ENCODE results near the gene PRPF8.

PRPF8 gene

DNA sequence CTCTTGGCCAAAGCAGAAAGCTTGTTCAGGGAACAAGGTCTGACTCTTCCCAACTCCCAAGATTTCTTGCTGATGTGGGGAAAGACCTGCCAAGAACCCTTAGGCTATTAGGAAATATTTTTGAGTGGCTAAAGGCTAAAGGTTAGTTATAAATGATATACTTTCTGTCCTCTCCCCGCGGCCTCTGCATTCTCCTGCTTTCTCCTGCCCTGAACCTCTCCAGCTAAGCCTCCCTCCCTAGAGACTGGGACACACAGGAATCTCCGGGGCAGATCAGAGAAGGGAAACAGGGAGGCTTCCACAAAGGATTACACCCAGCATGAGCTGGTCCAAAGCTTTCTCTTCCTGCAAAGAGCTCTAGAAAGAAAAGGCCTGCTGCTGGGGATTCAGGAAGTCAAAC is 58.3 kb downstream of the PRPF8 start:
- no peak for DNase-seq (ENCODE audit: low read depth in 2 of 2)

- DNase-seq (ENCODE audit: low read depth in 2 of 2): no peak
These were observed 59.1 kb downstream of the PRPF8 start for GRCh38 chr17:1625581-1625980.

DNA sequence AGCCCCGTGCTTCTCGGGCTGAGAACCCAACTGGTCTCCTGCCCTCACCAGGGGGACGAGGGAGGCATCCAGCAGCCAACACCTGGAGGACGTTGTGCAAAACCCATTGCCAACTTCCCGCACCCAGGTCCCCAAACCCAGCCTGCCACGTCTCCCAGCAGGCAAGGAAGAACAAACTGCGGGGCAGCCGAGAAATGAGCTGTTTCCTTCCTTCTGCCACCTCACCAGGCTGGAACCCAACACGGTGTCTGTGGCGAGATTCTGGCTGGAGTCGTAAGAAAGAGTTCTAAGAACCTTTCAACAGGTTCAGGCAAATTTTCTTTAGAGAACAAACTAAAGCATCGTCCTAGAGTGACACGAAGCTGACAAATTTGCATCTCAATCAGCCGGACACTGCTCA is 59.6 kb downstream of the PRPF8 start:
- no peak for DNase-seq (ENCODE audit: low read depth in 2 of 2)

DNA sequence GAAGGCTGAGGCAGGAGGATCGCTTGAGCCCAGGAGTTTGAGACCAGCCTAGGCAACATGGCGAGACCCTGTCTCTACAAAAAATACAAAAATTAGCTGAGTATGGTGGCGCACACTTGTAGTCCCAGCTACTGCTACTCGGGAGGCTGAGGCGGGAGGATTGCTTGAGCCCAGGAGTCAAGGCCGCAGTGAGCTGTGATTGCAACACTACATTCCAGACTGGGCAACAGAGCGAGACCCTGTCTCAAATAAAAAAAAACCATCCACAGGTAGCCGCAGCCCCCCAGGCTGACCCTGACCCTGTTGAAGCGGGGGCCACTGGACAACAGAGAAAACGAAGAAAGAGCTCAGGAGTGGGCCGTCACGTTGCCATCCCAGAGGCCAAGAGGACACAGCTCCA is 60.0 kb downstream of the PRPF8 start:
- DNase-seq (ENCODE audit: low read depth in 2 of 2): no peak

DNA sequence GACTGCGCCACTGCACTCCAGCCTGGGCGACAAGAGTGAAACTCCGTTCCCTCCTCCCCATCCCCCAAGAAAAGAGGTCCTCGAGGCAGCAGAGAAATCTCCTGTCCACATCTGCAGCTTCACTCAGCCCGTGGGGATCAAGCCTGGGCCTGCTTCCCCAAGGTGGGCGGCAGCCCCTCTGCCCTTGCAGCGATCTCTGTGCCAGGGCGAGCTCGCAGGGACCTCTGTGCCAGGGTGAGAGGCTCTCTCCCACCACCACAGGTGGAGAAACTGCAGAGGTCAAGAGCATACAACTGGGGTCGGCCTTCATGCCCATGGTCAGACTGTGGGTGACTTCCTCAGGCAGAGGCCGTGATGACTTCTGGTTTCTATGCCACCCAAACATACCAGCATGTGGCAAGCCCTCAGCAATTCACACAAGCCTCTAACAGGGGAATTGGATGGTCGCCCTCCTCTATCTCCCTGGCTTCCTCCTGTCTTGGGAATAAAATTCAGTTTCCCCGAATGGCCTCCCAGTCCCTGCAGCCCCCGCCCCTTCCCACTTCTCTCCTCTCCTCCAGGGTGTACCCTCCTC is 61.5 kb downstream of the PRPF8 start:
- DNase-seq (ENCODE audit: low read depth in 2 of 2): no peak

- no peak for DNase-seq (ENCODE audit: low read depth in 2 of 2)
These were observed 63.3 kb downstream of the PRPF8 start for GRCh38 chr17:1621273-1621954.

- no peak for DNase-seq (ENCODE audit: low read depth in 2 of 2)
These were observed 64.2 kb downstream of the PRPF8 start for GRCh38 chr17:1620486-1620885.

GRCh38 chr17:1617620-1618174 is 67.0 kb downstream of the PRPF8 start:
- DNase-seq (ENCODE audit: low read depth in 2 of 2): no peak

- no peak for DNase-seq (ENCODE audit: low read depth in 2 of 2)
These were observed 68.6 kb downstream of the PRPF8 start for GRCh38 chr17:1616101-1616500.

- DNase-seq (ENCODE audit: low read depth in 2 of 2): no peak
These were observed 72.3 kb downstream of the PRPF8 start for GRCh38 chr17:1612400-1612799.

DNA sequence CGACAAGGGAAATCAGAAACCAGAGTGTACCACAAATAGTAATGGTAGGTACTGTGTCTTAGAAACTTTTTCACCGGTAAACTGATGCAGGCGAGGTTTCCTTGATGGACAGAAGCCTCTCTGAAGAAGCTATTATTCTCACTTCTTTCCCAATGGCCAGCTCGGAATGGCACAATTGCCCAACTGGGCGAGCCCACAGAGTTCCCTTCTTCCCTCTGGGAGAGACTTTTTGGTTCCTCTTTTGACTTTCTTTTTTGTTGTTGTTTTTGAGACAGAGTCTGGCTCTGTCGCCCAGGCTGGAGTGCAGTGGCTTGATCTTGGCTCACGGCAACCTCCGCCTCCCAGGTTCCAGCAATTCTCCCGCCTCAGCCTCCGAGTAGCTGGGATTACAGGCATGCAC is 73.0 kb downstream of the PRPF8 start:
- DNase-seq (ENCODE audit: low read depth in 2 of 2): no peak

DNA sequence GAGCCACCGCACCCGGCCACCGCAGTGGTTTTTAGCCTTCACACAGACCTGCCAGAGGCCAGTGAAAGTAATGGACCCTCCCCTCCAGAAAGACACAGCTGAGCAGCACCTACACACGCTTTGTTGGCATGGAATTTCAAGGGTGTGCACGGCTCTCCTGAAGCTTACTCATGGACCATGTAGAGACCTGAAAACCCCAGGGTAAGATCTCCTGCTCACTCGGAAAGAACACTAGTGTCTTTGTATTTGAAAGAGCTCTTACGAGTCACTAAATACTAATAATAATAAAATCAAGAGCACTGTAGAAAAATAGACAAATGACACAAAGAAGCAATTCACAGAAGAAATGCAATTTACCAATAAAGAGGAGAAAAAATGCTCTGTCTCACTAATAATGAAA is 76.0 kb downstream of the PRPF8 start:
- DNase-seq (ENCODE audit: low read depth in 2 of 2): no peak

GRCh38 chr17:1607971-1608320 is 76.7 kb downstream of the PRPF8 start:
- DNase-seq (ENCODE audit: low read depth in 2 of 2): no peak

- DNase-seq (ENCODE audit: low read depth in 2 of 2): no peak
These were observed 78.2 kb downstream of the PRPF8 start for GRCh38 chr17:1606352-1606985.

GRCh38 chr17:1605681-1606351 is 78.9 kb downstream of the PRPF8 start:
- no peak for DNase-seq (ENCODE audit: low read depth in 2 of 2)

- DNase-seq (ENCODE audit: low read depth in 2 of 2): no peak
These were observed 79.7 kb downstream of the PRPF8 start for GRCh38 chr17:1604831-1605528.

GRCh38 chr17:1601571-1601970 is 83.1 kb downstream of the PRPF8 start:
- DNase-seq (ENCODE audit: low read depth in 2 of 2): no peak
